GM23338 (cell line): ENCODE data around the gene NFKBIB.

ENCODE experiments used
- CTCF ChIP-seq, 2 experiments: fragments of 200-600 bp in 1 of 2; sonication (generic) in 1 of 2; conservative IDR thresholded peaks; 2 replicates each; pipeline versions ENCODE4 v1.5.1 to v1.6.1; 2016 to 2017; ENCODE audit warnings: antibody characterized with exemption in 2 of 2, low read depth in 2 of 2, mild to moderate bottlenecking in 2 of 2, moderate library complexity in 1 of 2
- POLR2AphosphoS5 ChIP-seq: IDR thresholded peaks from 2 replicates; pipeline ENCODE4 v1.6.1; 2016; ENCODE audit warnings: antibody characterized with exemption, low read depth
- STAT1 ChIP-seq: IDR thresholded peaks from one replicate; pipeline ENCODE4 v1.6.1; 2016; ENCODE audit warnings: antibody characterized with exemption; ENCODE audit not compliant: unreplicated experiment

GRCh38 chr19:38869160-38869835, 30.5 kb upstream of the NFKBIB start:
- no peak for TF ChIP-seq POLR2AphosphoS5
- TF ChIP-seq CTCF (conservative IDR thresholded peaks at IDR 0.05; ENCODE audit: low read depth in 2 of 2) = 0 out of 4 replicates have a peak, but pooled peaks of 1 of the 2 experiments have one; percentile 1
- no peak for TF ChIP-seq STAT1
